ENCODE measurements around the gene GRID1.

- no peak for TF ChIP-seq NONO (IDR thresholded peaks at IDR 0.05; ENCODE audit: low read depth in 2 of 2, low read length in 1 of 2)
- TF ChIP-seq ZFP36 (IDR thresholded peaks at IDR 0.05; ENCODE audit: low read depth, low read length, partially characterized antibody), result no peak
- TF ChIP-seq PYGO2 (tag; IDR thresholded peaks at IDR 0.05), result no peak
- TF ChIP-seq GABPB1 (CRISPR knock-in tag; IDR thresholded peaks at IDR 0.05), result no peak
- no peak for TF ChIP-seq NFYB (IDR thresholded peaks at IDR 0.05; ENCODE audit: extremely low read depth, insufficient read length)
- TF ChIP-seq ZFX (CRISPR knock-in tag; IDR thresholded peaks at IDR 0.05), result no peak
- TF ChIP-seq ZNF699 (CRISPR knock-in tag; IDR thresholded peaks at IDR 0.05; ENCODE audit: insufficient replicate concordance), result no peak
- no peak for TF ChIP-seq GATA2 (CRISPR knock-in tag; IDR thresholded peaks at IDR 0.05)
- no peak for TF ChIP-seq NCOA2 (IDR thresholded peaks at IDR 0.05; ENCODE audit: partially characterized antibody in 2 of 2)
- no peak for TF ChIP-seq ERF (CRISPR knock-in tag; IDR thresholded peaks at IDR 0.05)
- TF ChIP-seq POLR2A (conservative IDR thresholded peaks at IDR 0.05), result no peak
- TF ChIP-seq ZNF124 (CRISPR knock-in tag; IDR thresholded peaks at IDR 0.05), result no peak
- no peak for TF ChIP-seq TEAD1 (CRISPR knock-in tag; IDR thresholded peaks at IDR 0.05)
- TF ChIP-seq GMEB1 (CRISPR knock-in tag; IDR thresholded peaks at IDR 0.05), result no peak
These were observed 21.6 kb upstream of the GRID1 start for GRCh38 chr10:86388119-86388704.
